Hepatocyte (in vitro differentiated cells): ENCODE results near the gene NPDC1. TPM values are rescaled to one million over a fixed set of nuclear protein-coding genes. Genes with fewer than 3 reads are reported as not detected.

Experiments used
- DNase-seq: peaks from one replicate; pipeline ENCODE4 v3.0.0-alpha.2; 2016; ENCODE audit warnings: low spot score
- H2AFZ ChIP-seq: fragments of 200-600 bp; sonication (generic); 2 replicates; pipeline ENCODE4 v1.6.0; 2016; ENCODE audit warnings: antibody characterized with exemption, mild to moderate bottlenecking
- H3K27ac ChIP-seq: fragments of 200-600 bp; sonication (generic); 2 replicates; pipeline ENCODE4 v1.5.1; 2016; ENCODE audit warnings: mild to moderate bottlenecking
- H3K27me3 ChIP-seq: fragments of 200-600 bp; sonication (generic); 2 replicates; pipeline ENCODE4 v1.6.1; 2016
- H3K36me3 ChIP-seq: fragments of 200-600 bp; sonication (generic); replicated peaks from 2 replicates; pipeline ENCODE4 v1.5.1; 2016; ENCODE audit warnings: low read depth; ENCODE audit not compliant: insufficient read depth
- H3K4me1 ChIP-seq: fragments of 200-600 bp; sonication (generic); 2 replicates; pipeline ENCODE4 v1.5.1; 2016; ENCODE audit warnings: mild to moderate bottlenecking, moderate library complexity; ENCODE audit not compliant: insufficient read depth
- H3K4me2 ChIP-seq: fragments of 200-600 bp; sonication (generic); 2 replicates; pipeline ENCODE4 v1.6.0; 2016
- H3K4me3 ChIP-seq: fragments of 200-600 bp; sonication (generic); 2 replicates; pipeline ENCODE4 v1.5.1; 2016; ENCODE audit warnings: mild to moderate bottlenecking
- H3K79me2 ChIP-seq: fragments of 200-600 bp; sonication (generic); 2 replicates; pipeline ENCODE4 v1.6.0; 2017; ENCODE audit warnings: mild to moderate bottlenecking
- H3K9me2 ChIP-seq: fragments of 200-600 bp; sonication (generic); replicated peaks from 2 replicates; pipeline ENCODE4 v1.6.0; 2017; ENCODE audit warnings: mild to moderate bottlenecking; ENCODE audit not compliant: insufficient read depth
- H3K9me3 ChIP-seq: fragments of 200-600 bp; sonication (generic); 2 replicates; pipeline ENCODE4 v1.5.1; 2016; ENCODE audit warnings: low read depth, mild to moderate bottlenecking
- H4K20me1 ChIP-seq: fragments of 200-600 bp; sonication (generic); 2 replicates; pipeline ENCODE4 v1.6.0; 2016; ENCODE audit warnings: mild to moderate bottlenecking; ENCODE audit not compliant: insufficient read depth, poor library complexity, severe bottlenecking
- CTCF ChIP-seq: fragments of 200-600 bp; sonication (generic); IDR thresholded peaks from 2 replicates; pipeline ENCODE4 v1.5.1; 2016; ENCODE audit warnings: antibody characterized with exemption, mild to moderate bottlenecking; ENCODE audit not compliant: poor library complexity
- EZH2 ChIP-seq: fragments of 200-600 bp; sonication (generic); IDR thresholded peaks from 2 replicates; pipeline ENCODE4 v1.6.1; 2016; ENCODE audit warnings: antibody characterized with exemption, mild to moderate bottlenecking, borderline replicate concordance
- EZH2phosphoT487 ChIP-seq: fragments of 200-600 bp; sonication (generic); IDR thresholded peaks from one replicate; pipeline ENCODE4 v1.6.1; 2018; ENCODE audit warnings: antibody characterized with exemption, mild to moderate bottlenecking, low read depth, moderate library complexity; ENCODE audit not compliant: unreplicated experiment, severe bottlenecking
- WGBS: methylation state at CpG from one replicate; pipeline ENCODE4 v1.1.6; 2016; ENCODE audit warnings: low lambda C conversion rate; ENCODE audit errors: missing lambda C conversion rate; 5-methylcytosine and 5-hydroxymethylcytosine counted together
- polyA plus RNA-seq: library from polyadenylated mRNA; unstranded; fragments of >200 nt; fragmentation: Nextera tagmentation; extraction: Ambion mirVana; gene quantifications from 2 replicates; pipeline ENCODE4 v1.2.1, GENCODE V29; 2016
- total RNA-seq: library from RNA; depleted of rRNA; stranded (reverse); fragments of >200 nt; gene quantifications from 2 replicates; pipeline ENCODE4 v1.2.3, GENCODE V29; 2014

Gene NPDC1
- total and polyA plus RNA-seq, 2 experiments from 2014 or later = 12.7 to 72.7 TPM

GRCh38 chr9:137017071-137017470 lies 28.9 kb downstream of the NPDC1 start:
- H3K79me2 ChIP-seq = no peaks in the 10 kb centered on the region
- no peak overlapping the region for H3K4me3 ChIP-seq
- no peak for TF ChIP-seq EZH2phosphoT487
- no peak for TF ChIP-seq EZH2
- H3K4me1 ChIP-seq = no peaks in the 10 kb centered on the region
- no peaks in the 10 kb centered on the region for H3K9me3 ChIP-seq
- no peaks in the 10 kb centered on the region for H4K20me1 ChIP-seq
- DNase-seq = no peak
- 96% methylated on average over 28 of the region's 28 CpGs for WGBS
- H3K36me3 ChIP-seq = no peaks in the 10 kb centered on the region
- no peak overlapping the region for H2AFZ ChIP-seq
- H3K4me2 ChIP-seq = no peak overlapping the region
- H3K27me3 ChIP-seq = no peaks in the 10 kb centered on the region
- no peak overlapping the region for H3K27ac ChIP-seq
- H3K9me2 ChIP-seq = no peaks in the 10 kb centered on the region

GRCh38 chr9:137016436-137016835 lies 29.5 kb downstream of the NPDC1 start:
- H2AFZ ChIP-seq = no peak overlapping the region
- no peaks in the 10 kb centered on the region for H3K79me2 ChIP-seq
- no peaks in the 10 kb centered on the region for H3K9me2 ChIP-seq
- DNase-seq = no peak
- no peaks in the 10 kb centered on the region for H3K27me3 ChIP-seq
- no peaks in the 10 kb centered on the region for H3K9me3 ChIP-seq
- TF ChIP-seq CTCF (no peak), EZH2 (no peak), EZH2phosphoT487 (no peak)
- H3K27ac ChIP-seq = no peak overlapping the region
- no peaks in the 10 kb centered on the region for H3K36me3 ChIP-seq
- H4K20me1 ChIP-seq = no peaks in the 10 kb centered on the region
- 97% methylated on average over 13 of the region's 16 CpGs for WGBS
- H3K4me2 ChIP-seq = no peak overlapping the region
- H3K4me3 ChIP-seq = no peak overlapping the region
- no peaks in the 10 kb centered on the region for H3K4me1 ChIP-seq

- Histone ChIP-seq H3K79me2 (no peaks in the 10 kb centered on the region), H3K36me3 (no peaks in the 10 kb centered on the region), H3K9me2 (no peaks in the 10 kb centered on the region), H3K27ac (no peak overlapping the region), H3K4me3 (no peak overlapping the region), H4K20me1 (no peaks in the 10 kb centered on the region), H2AFZ (no peak overlapping the region), H3K4me2 (no peak overlapping the region), H3K9me3 (no peaks in the 10 kb centered on the region), H3K27me3 (no peaks in the 10 kb centered on the region), H3K4me1 (no peaks in the 10 kb centered on the region)
- no peak for TF ChIP-seq EZH2
- DNase-seq = no peak
- WGBS = 98% methylated on average over 19 of the region's 21 CpGs
Measured at GRCh38 chr9:137015976-137016375, 30.0 kb downstream of the NPDC1 start.

GRCh38 chr9:137015540-137015930 lies 30.4 kb downstream of the NPDC1 start:
- H3K4me3 ChIP-seq = no peak overlapping the region
- no peaks in the 10 kb centered on the region for H3K4me1 ChIP-seq
- no peaks in the 10 kb centered on the region for H3K79me2 ChIP-seq
- no peak overlapping the region for H3K27ac ChIP-seq
- H3K27me3 ChIP-seq = no peaks in the 10 kb centered on the region
- H3K36me3 ChIP-seq = no peaks in the 10 kb centered on the region
- no peak for TF ChIP-seq CTCF
- no peak for TF ChIP-seq EZH2
- TF ChIP-seq EZH2phosphoT487 = no peak
- no peak for DNase-seq
- no peaks in the 10 kb centered on the region for H3K9me2 ChIP-seq
- 98% methylated on average over 16 of the region's 25 CpGs for WGBS
- H4K20me1 ChIP-seq = no peaks in the 10 kb centered on the region
- H3K4me2 ChIP-seq = no peak overlapping the region
- no peaks in the 10 kb centered on the region for H3K9me3 ChIP-seq
- H2AFZ ChIP-seq = no peak overlapping the region
